ENCODE results near the gene BCLAF1.

DNA sequence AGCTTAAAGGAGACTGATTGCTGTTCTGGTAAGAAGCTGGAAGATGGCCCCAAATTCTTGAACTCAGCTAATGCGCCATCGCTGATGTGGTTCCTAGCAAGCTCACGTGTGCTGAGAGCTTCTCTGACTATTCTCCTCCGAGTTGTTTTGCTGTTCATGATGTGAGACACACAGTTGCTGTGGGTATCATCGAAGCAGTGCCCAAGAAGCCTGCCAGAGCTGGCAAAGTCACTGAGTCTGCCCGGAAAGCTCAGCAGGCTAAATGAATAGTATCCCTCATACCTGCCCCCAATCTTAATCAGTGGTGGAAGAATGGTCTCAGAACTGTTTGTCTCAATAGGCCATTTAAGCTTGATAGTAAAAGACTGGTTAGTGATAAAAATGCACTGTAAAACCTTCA is 28.3 kb upstream of the BCLAF1 start:
- TF ChIP-seq, protein P1, sequence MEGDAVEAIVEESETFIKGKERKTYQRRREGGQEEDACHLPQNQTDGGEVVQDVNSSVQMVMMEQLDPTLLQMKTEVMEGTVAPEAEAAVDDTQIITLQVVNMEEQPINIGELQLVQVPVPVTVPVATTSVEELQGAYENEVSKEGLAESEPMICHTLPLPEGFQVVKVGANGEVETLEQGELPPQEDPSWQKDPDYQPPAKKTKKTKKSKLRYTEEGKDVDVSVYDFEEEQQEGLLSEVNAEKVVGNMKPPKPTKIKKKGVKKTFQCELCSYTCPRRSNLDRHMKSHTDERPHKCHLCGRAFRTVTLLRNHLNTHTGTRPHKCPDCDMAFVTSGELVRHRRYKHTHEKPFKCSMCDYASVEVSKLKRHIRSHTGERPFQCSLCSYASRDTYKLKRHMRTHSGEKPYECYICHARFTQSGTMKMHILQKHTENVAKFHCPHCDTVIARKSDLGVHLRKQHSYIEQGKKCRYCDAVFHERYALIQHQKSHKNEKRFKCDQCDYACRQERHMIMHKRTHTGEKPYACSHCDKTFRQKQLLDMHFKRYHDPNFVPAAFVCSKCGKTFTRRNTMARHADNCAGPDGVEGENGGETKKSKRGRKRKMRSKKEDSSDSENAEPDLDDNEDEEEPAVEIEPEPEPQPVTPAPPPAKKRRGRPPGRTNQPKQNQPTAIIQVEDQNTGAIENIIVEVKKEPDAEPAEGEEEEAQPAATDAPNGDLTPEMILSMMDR (IDR thresholded peaks at IDR 0.05), result no peak
- TF ChIP-seq POLR2AphosphoS5 (IDR thresholded peaks at IDR 0.05) (no peak), POLR2A (IDR thresholded peaks at IDR 0.05; ENCODE audit: low read depth) (no peak)
